C4-2B (cell line): ENCODE results near the gene SPRR2D.

ENCODE experiments used
- CTCF ChIP-seq: fragments of 450-650 bp; conservative IDR thresholded peaks from 2 replicates; pipeline ENCODE4 v1.5.1; 2017; ENCODE audit warnings: mild to moderate bottlenecking
- ZFX ChIP-seq: fragments of 450-650 bp; IDR thresholded peaks from 2 replicates; pipeline ENCODE4 v1.6.1; 2017

- TF ChIP-seq CTCF = no peak
- no peak for TF ChIP-seq ZFX
Observed at GRCh38 chr1:153081736-153082135, 40.8 kb upstream of the SPRR2D start.
